ENCODE data around the gene NHLRC4.

NHLRC4 gene

GRCh38 chr16:529012-529575, 37.7 kb upstream of the NHLRC4 start:
- FAIRE-seq = peak; percentile 46
- DNase-seq (ENCODE audit: extremely low spot score, insufficient read length, low read depth) = no peak

GRCh38 chr16:530111-530817, 36.5 kb upstream of the NHLRC4 start:
- DNase-seq (ENCODE audit: extremely low spot score, insufficient read length, low read depth) (no peak), FAIRE-seq (no peak)

GRCh38 chr16:531494-532125, 35.2 kb upstream of the NHLRC4 start:
- no peak for FAIRE-seq
- no peak for DNase-seq (ENCODE audit: extremely low spot score, insufficient read length, low read depth)

- FAIRE-seq (no peak), DNase-seq (ENCODE audit: extremely low spot score, insufficient read length, low read depth) (no peak)
These were observed 33.2 kb upstream of the NHLRC4 start for GRCh38 chr16:533391-534123.

- FAIRE-seq (no peak), DNase-seq (ENCODE audit: extremely low spot score, insufficient read length, low read depth) (no peak)
These were observed 32.7 kb upstream of the NHLRC4 start for GRCh38 chr16:534135-534534.

- no peak for FAIRE-seq
- no peak for DNase-seq (ENCODE audit: extremely low spot score, insufficient read length, low read depth)
These were observed 31.9 kb upstream of the NHLRC4 start for GRCh38 chr16:534856-535445.

GRCh38 chr16:535446-536405, 31.1 kb upstream of the NHLRC4 start:
- DNase-seq (ENCODE audit: extremely low spot score, insufficient read length, low read depth) = no peak
- FAIRE-seq = no peak

- FAIRE-seq = no peak
- no peak for DNase-seq (ENCODE audit: extremely low spot score, insufficient read length, low read depth)
These were observed 30.1 kb upstream of the NHLRC4 start for GRCh38 chr16:536746-537145.

- no peak for FAIRE-seq
- DNase-seq (ENCODE audit: extremely low spot score, insufficient read length, low read depth) = no peak
These were observed 29.1 kb upstream of the NHLRC4 start for GRCh38 chr16:537415-538335.

GRCh38 chr16:539901-540530, 26.8 kb upstream of the NHLRC4 start:
- FAIRE-seq (no peak), DNase-seq (ENCODE audit: extremely low spot score, insufficient read length, low read depth) (no peak)

- no peak for DNase-seq (ENCODE audit: extremely low spot score, insufficient read length, low read depth)
- FAIRE-seq = no peak
These were observed 26.0 kb upstream of the NHLRC4 start for GRCh38 chr16:540645-541340.

- DNase-seq (ENCODE audit: extremely low spot score, insufficient read length, low read depth) (no peak), FAIRE-seq (no peak)
These were observed 23.3 kb upstream of the NHLRC4 start for GRCh38 chr16:543301-544164.

- no peak for FAIRE-seq
These were observed 22.3 kb upstream of the NHLRC4 start for GRCh38 chr16:544517-544916.

GRCh38 chr16:546909-547770, 19.7 kb upstream of the NHLRC4 start:
- FAIRE-seq = no peak

More at GRCh38 chr16:544517-544916, 22.3 kb upstream of the NHLRC4 start:
- DNase-seq (ENCODE audit: extremely low spot score, insufficient read length, low read depth) = no peak

GRCh38 chr16:548586-548985, 18.2 kb upstream of the NHLRC4 start:
- FAIRE-seq = no peak

More at GRCh38 chr16:546909-547770, 19.7 kb upstream of the NHLRC4 start:
- DNase-seq (ENCODE audit: extremely low spot score, insufficient read length, low read depth) = no peak

More at GRCh38 chr16:548586-548985, 18.2 kb upstream of the NHLRC4 start:
- DNase-seq (ENCODE audit: extremely low spot score, insufficient read length, low read depth) = no peak

Data from GM18507 (cell line).